H9 (cell line): Measurements from ENCODE around the gene TNIK. TPM values are rescaled to one million over a fixed set of nuclear protein-coding genes. Genes with fewer than 3 reads are reported as not detected.

Experiments
- DNase-seq: peaks from one replicate; pipeline ENCODE4 v3.0.0-alpha.2; 2017
- H2AFZ ChIP-seq: one replicate; pipeline ENCODE4 v1.6.1; 2013; ENCODE audit warnings: mild to moderate bottlenecking, low read length, control low read depth, moderate library complexity
- H2AK5ac ChIP-seq: 2 replicates; pipeline ENCODE4 v1.6.1; 2013; ENCODE audit warnings: low read length, control low read depth, mixed read lengths; ENCODE audit not compliant: insufficient read length
- H2BK120ac ChIP-seq: one replicate; pipeline ENCODE4 v1.6.1; 2013; ENCODE audit warnings: low read depth, mild to moderate bottlenecking, low read length, control low read depth, inconsistent platforms; ENCODE audit not compliant: poor library complexity, severe bottlenecking
- H2BK12ac ChIP-seq: 2 replicates; pipeline ENCODE4 v1.6.1; 2013; ENCODE audit warnings: low read length, control low read depth, mixed read lengths, low read depth; ENCODE audit not compliant: insufficient read length
- H2BK15ac ChIP-seq: 2 replicates; pipeline ENCODE4 v1.6.1; 2013; ENCODE audit warnings: low read depth, low read length, control low read depth
- H2BK20ac ChIP-seq: one replicate; pipeline ENCODE4 v1.6.1; 2013; ENCODE audit warnings: low read depth, mild to moderate bottlenecking, low read length, control low read depth, inconsistent platforms; ENCODE audit not compliant: poor library complexity, severe bottlenecking
- H2BK5ac ChIP-seq: 2 replicates; pipeline ENCODE4 v1.6.1; 2013; ENCODE audit warnings: low read length, control low read depth, mixed read lengths; ENCODE audit not compliant: insufficient read length
- H3K14ac ChIP-seq: 2 replicates; pipeline ENCODE4 v1.6.1; 2013; ENCODE audit warnings: low read length, control low read depth; ENCODE audit not compliant: insufficient read depth
- H3K18ac ChIP-seq: 2 replicates; pipeline ENCODE4 v1.6.1; 2013; ENCODE audit warnings: low read depth, mild to moderate bottlenecking, mixed read lengths, low read length, control low read depth; ENCODE audit not compliant: insufficient read length
- H3K23ac ChIP-seq: 2 replicates; pipeline ENCODE4 v1.6.1; 2013; ENCODE audit warnings: low read length, control low read depth, mixed read lengths, low read depth; ENCODE audit not compliant: insufficient read length
- H3K23me2 ChIP-seq: 2 replicates; pipeline ENCODE4 v1.6.1; 2013; ENCODE audit warnings: low read depth, mild to moderate bottlenecking, mixed read lengths, low read length, control low read depth; ENCODE audit not compliant: insufficient read length, poor library complexity, severe bottlenecking
- H3K27ac ChIP-seq: 2 replicates; pipeline ENCODE4 v1.5.1; 2013; ENCODE audit warnings: low read length, control low read depth, mixed read lengths, low read depth; ENCODE audit not compliant: insufficient read length
- H3K27me3 ChIP-seq: 2 replicates; pipeline ENCODE4 v1.6.1; 2013; ENCODE audit warnings: low read length, control low read depth, inconsistent platforms; ENCODE audit not compliant: insufficient read depth
- H3K4ac ChIP-seq: 2 replicates; pipeline ENCODE4 v1.6.1; 2013; ENCODE audit warnings: low read depth, mild to moderate bottlenecking, control low read depth, inconsistent platforms, low read length, moderate library complexity
- H3K4me1 ChIP-seq: 2 replicates; pipeline ENCODE4 v1.6.1; 2013; ENCODE audit warnings: low read length, control low read depth, inconsistent platforms; ENCODE audit not compliant: insufficient read depth
- H3K4me2 ChIP-seq: 2 replicates; pipeline ENCODE4 v1.6.1; 2013; ENCODE audit warnings: low read length, control low read depth, mixed read lengths; ENCODE audit not compliant: insufficient read length, insufficient read depth
- H3K56ac ChIP-seq: 2 replicates; pipeline ENCODE4 v1.6.1; 2013; ENCODE audit warnings: low read depth, mild to moderate bottlenecking, mixed read lengths, low read length, control low read depth; ENCODE audit not compliant: insufficient read length
- H3K79me1 ChIP-seq: 2 replicates; pipeline ENCODE4 v1.6.1; 2013; ENCODE audit warnings: low read depth, mild to moderate bottlenecking, moderate library complexity, low read length, control low read depth, inconsistent platforms; ENCODE audit not compliant: insufficient read depth, poor library complexity, severe bottlenecking
- H3K79me2 ChIP-seq: 2 replicates; pipeline ENCODE4 v1.6.1; 2013; ENCODE audit warnings: low read length, control low read depth, inconsistent platforms; ENCODE audit not compliant: insufficient read depth
- H3K9ac ChIP-seq: 2 replicates; pipeline ENCODE4 v1.6.1; 2013; ENCODE audit warnings: low read length, control low read depth, mixed read lengths; ENCODE audit not compliant: insufficient read length; ENCODE audit errors: extremely low read depth
- H3K9me3 ChIP-seq: one replicate; pipeline ENCODE4 v1.6.1; 2013; ENCODE audit warnings: low read depth, low read length, inconsistent platforms; ENCODE audit not compliant: control insufficient read depth
- H3T11ph ChIP-seq: one replicate; pipeline ENCODE4 v1.6.1; 2013; ENCODE audit warnings: mild to moderate bottlenecking, low read length, control low read depth, inconsistent platforms
- H4K20me1 ChIP-seq: one replicate; pipeline ENCODE4 v1.6.1; 2013; ENCODE audit not compliant: control insufficient read depth, insufficient read length, insufficient read depth
- H4K5ac ChIP-seq: 2 replicates; pipeline ENCODE4 v1.6.1; 2013; ENCODE audit warnings: low read depth, mild to moderate bottlenecking, mixed read lengths, low read length, control low read depth; ENCODE audit not compliant: insufficient read length
- H4K8ac ChIP-seq: replicated peaks from 2 replicates; pipeline ENCODE4 v1.6.1; 2013; ENCODE audit warnings: low read length, control low read depth, mixed read lengths, low read depth; ENCODE audit not compliant: insufficient read length
- H4K91ac ChIP-seq: 2 replicates; pipeline ENCODE4 v1.6.1; 2013; ENCODE audit warnings: low read depth, mild to moderate bottlenecking, moderate library complexity, mixed read lengths, low read length, control low read depth; ENCODE audit not compliant: insufficient read length
- H3K27ac Mint-ChIP-seq, 3 experiments: 2 replicates in 2 of 3; 3 replicates in 1 of 3; pipeline ENCODE4 v1.8.0; 2020 to 2021; ENCODE audit warnings: mixed read lengths in 3 of 3, mild to moderate bottlenecking in 1 of 3, moderate library complexity in 1 of 3
- H3K27me3 Mint-ChIP-seq: 2 replicates; pipeline ENCODE4 v1.8.0; 2021; ENCODE audit warnings: low read depth, mild to moderate bottlenecking, moderate library complexity, mixed read lengths
- H3K36me3 Mint-ChIP-seq, 3 experiments: 2 replicates in 2 of 3; 3 replicates in 1 of 3; pipeline ENCODE4 v1.8.0; 2020 to 2021; ENCODE audit warnings: low read depth in 3 of 3, mixed read lengths in 3 of 3; ENCODE audit not compliant: insufficient read depth in 1 of 3
- H3K4me1 Mint-ChIP-seq, 2 experiments: 2 replicates each; pipeline ENCODE4 v1.8.0; 2020; ENCODE audit warnings: mixed read lengths in 2 of 2
- H3K4me3 Mint-ChIP-seq, 2 experiments: 2 replicates in 1 of 2; 3 replicates in 1 of 2; pipeline ENCODE4 v1.8.0; 2020 to 2021; ENCODE audit warnings: mild to moderate bottlenecking in 2 of 2, mixed read lengths in 2 of 2, moderate library complexity in 1 of 2
- H3K9me3 Mint-ChIP-seq, 2 experiments: 2 replicates in 1 of 2; 3 replicates in 1 of 2; pipeline ENCODE4 v1.8.0; 2020; ENCODE audit warnings: mild to moderate bottlenecking in 2 of 2, mixed read lengths in 2 of 2, moderate library complexity in 1 of 2
- CTCF ChIP-seq: fragments of 200-600 bp; sonication (generic); conservative IDR thresholded peaks from 3 replicates; pipeline ENCODE4 v1.8.0; 2021; ENCODE audit warnings: antibody characterized with exemption, mild to moderate bottlenecking
- total RNA-seq: library from RNA; stranded (reverse); gene quantifications from 2 replicates; pipeline ENCODE4 v1.2.1, GENCODE V29; 2021

TNIK gene
- total RNA-seq, 1 experiment from 2014 or later = 15.9 TPM

GRCh38 chr3:171362575-171362974 is 97.6 kb downstream of the TNIK start:
- Mint-ChIP-seq H3K4me1 (0 out of 4 replicates have a peak, but pooled peaks cover 0 to 2% of the 10 kb centered on the region in 2 experiments), H3K27ac (no peak overlapping the region; a peak in 1 of 7 replicates), H3K27me3 (no peaks in the 10 kb centered on the region), H3K9me3 (no peaks in the 10 kb centered on the region), H3K36me3 (no peaks in the 10 kb centered on the region), H3K4me3 (no peak overlapping the region)
- Histone ChIP-seq H3K18ac (no peak overlapping the region), H2AFZ (no peak overlapping the region), H3K23me2 (no peaks in the 10 kb centered on the region), H3K27ac (no peak overlapping the region), H2AK5ac (no peak overlapping the region), H2BK20ac (no peak overlapping the region), H2BK15ac (no peak overlapping the region), H3K79me1 (no peaks in the 10 kb centered on the region), H3K4me2 (no peak overlapping the region), H2BK12ac (no peak overlapping the region), H3K79me2 (peaks cover 5% of the 10 kb centered on the region; the same call in 1 of the 2 replicates), H4K91ac (no peak overlapping the region), H4K5ac (no peak overlapping the region), H3K4ac (no peak overlapping the region), H3K9ac (no peak overlapping the region), H2BK5ac (no peak overlapping the region), H4K20me1 (no peaks in the 10 kb centered on the region), H3T11ph (no peak overlapping the region), H3K14ac (no peak overlapping the region), H3K9me3 (no peaks in the 10 kb centered on the region), H2BK120ac (no peak overlapping the region), H4K8ac (no peak overlapping the region), H3K27me3 (no peaks in the 10 kb centered on the region), H3K23ac (no peak overlapping the region), H3K4me1 (no peaks in the 10 kb centered on the region), H3K56ac (no peak overlapping the region)
- DNase-seq = no peak
- no peak for TF ChIP-seq CTCF
